Right renal pelvis (tissue), 4 donors: ENCODE measurements around the gene SLC37A2. TPM values are rescaled to one million over a fixed set of nuclear protein-coding genes. Genes with fewer than 3 reads are reported as not detected.

ENCODE experiments used
- DNase-seq, 4 donors: peaks; one replicate each; pipeline ENCODE4 v3.0.0-alpha.2; 2013; ENCODE audit warnings: low read depth in 4 of 4, low spot score in 3 of 4, missing footprints in 1 of 4
- polyA plus RNA-seq, 4 donors: library from polyadenylated mRNA; unstranded; fragments of 120-200 nt; gene quantifications; one replicate each; pipeline ENCODE4 v1.2.1, GENCODE V29; 2013; ENCODE audit not compliant: insufficient read length in 4 of 4

The SLC37A2 gene
- polyA plus RNA-seq, 4 donors, result 1.6 to 2.3 (median 1.8) TPM

DNA sequence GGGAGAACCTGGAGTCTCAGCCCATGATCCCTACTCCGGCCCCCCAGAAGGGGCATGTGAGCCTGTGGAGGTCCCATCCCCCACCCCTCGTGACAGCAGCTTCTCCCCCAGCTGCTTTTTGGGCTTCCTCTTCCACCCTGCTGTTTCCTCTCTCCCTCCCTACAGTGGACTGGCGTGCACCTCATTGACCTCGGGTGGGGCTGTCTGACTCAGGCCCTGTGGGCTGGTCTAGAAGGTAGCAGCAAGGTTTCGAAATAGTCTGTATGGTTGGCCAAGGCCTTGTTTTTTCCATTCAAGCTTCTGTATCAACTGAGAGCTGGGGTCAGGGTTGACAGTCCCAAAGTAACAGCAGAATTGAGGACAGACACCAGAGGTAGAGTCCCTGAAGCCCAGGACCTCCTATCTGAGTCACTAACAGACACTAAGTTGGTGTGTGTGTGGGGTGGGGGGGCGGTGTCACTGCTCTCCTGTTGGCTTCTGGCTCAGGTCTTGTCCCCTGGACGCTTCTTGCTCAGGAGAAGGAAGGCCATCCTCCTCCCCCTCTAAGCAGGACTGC, 7.7 kb downstream of the SLC37A2 start:
- DNase-seq, result no peak

DNA sequence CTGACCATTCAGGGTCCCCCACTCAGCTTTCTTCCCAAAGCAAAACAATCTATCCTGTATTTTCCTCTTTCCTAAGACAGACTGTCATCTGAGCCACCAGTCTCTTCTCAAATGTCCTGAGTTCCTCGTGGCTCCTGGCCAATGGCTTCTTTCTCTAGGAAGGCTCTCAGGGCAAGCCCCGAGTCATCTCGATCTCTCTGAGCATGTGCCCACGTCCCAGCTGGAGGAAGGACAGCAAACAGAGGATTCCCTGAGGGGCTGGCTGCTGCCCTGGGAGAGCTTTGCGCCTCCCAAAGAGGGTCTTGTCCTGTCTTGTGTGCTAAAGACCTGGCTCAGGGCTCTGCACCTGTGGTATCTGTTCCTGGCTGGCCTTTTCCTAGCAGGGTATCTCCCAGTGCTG, 8.3 kb downstream of the SLC37A2 start:
- no peak for DNase-seq

DNA sequence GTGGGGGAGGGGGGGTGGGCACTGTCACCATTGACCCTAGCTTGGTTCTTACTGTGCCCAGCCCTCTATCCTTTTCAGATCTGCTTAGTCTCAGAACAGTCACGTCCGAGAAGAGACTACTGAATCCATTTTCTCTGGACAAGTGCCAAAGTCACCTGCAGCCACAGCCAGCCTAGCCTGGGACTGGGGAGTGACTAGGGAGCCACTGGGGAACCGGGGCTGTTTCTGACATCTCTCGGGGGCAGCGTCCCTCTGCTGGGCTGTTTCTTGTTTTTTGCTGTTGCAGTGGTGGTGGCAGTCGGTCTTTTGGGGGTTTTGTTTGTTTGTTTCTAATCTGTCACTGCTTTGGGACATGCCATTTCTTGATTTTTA, 8.7 kb downstream of the SLC37A2 start:
- DNase-seq, result no peak

GRCh38 chr11:125072218-125072960, 9.3 kb downstream of the SLC37A2 start:
- DNase-seq, result no peak

- no peak for DNase-seq
These were observed 10.0 kb downstream of the SLC37A2 start for GRCh38 chr11:125072961-125073590.

DNA sequence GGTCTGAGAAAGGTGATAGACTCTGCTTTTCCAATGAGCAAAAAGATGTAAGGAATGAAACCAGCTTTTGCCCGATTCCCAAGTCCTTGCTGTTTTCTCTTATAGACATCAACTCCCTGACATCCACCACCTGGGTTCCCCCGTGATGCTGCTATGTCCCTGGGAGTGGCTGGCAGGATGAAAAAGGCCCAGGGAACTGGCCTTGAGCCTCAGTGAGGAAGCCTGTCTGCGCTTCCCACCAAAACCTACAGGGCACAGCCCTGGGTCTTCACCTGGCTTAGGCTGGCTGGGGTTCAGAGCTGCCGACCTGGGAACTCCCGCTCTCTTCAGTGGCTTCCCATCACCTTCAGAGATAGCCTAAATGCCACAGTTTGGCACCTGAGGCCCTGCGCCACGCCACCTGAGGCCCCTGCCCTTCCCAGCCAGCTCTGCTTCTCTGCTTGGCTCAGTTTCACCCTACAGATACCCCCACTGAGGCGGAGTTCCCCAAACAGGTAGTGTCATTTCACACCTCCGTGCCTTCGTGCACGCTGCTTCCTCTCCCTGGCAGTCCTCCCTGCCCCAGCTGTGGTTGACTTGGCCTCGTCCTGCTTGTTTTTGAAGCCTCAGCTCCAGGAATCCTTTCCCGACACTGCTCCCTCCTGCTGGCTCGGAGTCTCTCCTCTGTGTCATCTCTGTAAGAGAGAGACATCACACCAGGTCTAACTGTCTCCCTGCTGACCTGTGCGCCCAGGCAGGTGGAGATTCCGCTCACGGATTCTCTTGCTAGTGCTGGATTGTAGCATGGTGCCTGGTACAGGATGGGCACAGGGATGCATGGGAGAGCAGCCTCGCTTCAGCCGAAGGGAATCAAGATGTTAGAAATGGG, 10.7 kb downstream of the SLC37A2 start:
- no peak for DNase-seq

DNA sequence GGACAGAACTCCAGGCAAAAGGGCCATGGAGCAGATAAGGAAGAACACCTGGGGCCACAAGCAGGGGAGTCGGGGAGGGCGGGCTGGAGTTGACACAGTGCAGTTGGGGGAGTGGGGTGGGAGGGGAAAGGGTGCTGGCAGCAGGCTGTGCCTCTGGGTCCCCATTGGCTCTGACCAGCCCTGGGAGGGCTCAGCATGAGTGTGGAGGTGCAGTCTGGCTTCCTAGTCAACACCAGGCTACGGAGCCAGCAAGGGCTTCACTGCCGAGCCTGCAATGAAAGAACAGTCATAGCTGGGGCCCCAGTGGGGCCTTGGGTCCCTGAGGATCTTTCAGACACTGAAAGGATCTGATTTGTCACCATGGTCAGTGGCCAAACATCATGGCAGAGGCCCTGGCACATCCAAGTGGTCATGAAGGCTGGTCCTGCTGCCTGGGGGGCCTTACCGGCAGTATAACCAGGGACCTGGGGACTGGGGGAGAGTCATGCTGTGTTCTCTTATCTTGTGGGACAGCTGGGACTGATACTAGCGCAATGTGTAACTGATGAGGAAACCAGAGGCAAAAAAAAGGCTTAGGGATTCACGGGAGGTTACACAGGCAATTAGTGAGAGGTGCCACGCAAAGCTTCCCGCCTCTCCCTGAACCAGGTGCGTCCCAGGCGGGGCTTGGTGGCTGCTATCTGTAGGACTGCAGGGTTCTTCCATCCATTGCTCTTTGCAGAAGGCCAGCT, 11.6 kb downstream of the SLC37A2 start:
- DNase-seq, result no peak

- no peak for DNase-seq
These were observed 12.1 kb downstream of the SLC37A2 start for GRCh38 chr11:125075242-125075625.

- no peak for DNase-seq
These were observed 12.8 kb downstream of the SLC37A2 start for GRCh38 chr11:125075900-125076317.

- no peak for DNase-seq
These were observed 13.4 kb downstream of the SLC37A2 start for GRCh38 chr11:125076378-125076945.

DNA sequence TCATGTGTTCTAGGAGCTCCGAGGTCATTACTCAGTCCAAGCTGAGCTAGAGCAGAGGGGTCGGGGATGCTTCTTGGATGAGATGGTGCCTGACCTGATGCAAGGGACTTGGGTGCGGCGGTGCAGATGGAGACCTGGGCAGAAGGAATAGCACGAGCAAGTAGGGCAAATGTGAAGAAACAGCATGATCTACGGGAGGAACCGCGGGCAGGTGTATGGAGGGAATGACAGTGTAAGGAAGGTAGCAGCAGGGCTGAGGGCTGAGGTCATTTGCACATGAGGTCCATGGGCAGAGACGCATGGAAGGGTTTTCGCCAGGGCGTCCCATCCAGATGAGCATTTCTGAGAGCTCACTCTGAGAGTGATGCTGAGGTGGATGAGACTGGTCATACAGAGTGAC, 14.9 kb downstream of the SLC37A2 start:
- no peak for DNase-seq

DNA sequence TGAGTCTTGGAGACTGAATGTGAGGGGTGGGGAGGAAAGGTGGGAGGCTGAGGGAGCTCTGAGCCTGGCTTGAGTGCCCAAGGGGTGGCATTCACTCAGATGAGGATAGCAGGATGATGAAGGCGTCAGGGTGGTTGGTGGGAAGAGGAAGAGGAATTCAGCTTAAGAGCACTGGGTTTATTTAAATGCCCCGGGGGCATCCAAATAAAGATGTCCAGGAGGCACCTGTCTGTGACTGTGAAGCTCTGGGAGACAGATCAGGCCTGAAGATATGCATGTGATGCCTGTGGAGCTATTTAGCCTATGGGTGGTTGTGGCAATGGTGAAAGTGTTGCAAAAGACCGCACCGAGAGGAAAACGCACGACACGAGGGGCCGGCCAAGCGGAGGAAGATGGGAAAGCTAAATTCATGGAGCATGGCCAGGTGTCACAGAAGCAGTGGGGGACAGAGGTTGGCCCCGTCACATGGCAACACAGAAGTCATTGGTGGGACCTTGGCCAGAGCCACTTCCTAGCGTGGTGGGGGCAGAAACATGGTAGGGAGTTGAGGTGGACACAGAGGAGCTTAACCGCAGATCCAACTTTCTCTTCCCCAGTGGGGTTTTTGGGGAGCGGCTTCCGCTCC, 15.5 kb downstream of the SLC37A2 start:
- DNase-seq, result no peak

GRCh38 chr11:125079151-125079877, 16.2 kb downstream of the SLC37A2 start:
- DNase-seq, result no peak

GRCh38 chr11:125079878-125080530, 16.9 kb downstream of the SLC37A2 start:
- DNase-seq, result no peak

GRCh38 chr11:125080531-125080911, 17.4 kb downstream of the SLC37A2 start:
- DNase-seq, result no peak

GRCh38 chr11:125081098-125081798, 18.1 kb downstream of the SLC37A2 start:
- no peak for DNase-seq

DNA sequence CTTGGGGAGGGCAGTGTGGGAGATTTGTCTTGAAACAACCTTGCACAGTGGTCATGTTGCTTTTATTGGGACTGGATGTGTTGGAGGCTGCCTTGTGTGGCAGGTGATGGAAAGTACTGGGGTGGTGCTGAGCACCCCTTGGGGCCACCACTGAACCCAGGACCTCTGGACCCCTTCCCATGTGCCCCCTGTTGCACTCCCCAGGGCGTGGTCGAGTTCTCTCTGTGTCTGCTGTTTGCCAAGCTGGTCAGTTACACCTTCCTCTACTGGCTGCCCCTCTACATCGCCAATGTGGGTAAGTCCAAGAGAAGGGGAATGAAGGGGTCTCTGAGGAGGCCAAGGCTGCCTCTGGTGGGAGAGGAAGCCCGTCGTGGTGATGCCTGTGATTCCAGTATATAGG, 18.9 kb downstream of the SLC37A2 start:
- DNase-seq, result no peak
